Purkinje cell (primary cell): Measurements from ENCODE around the gene CNGA4. TPM values are rescaled to one million over a fixed set of nuclear protein-coding genes. Genes with fewer than 3 reads are reported as not detected.

Experiments used
- polyA plus RNA-seq: library from polyadenylated mRNA; unstranded; fragments of >200 nt; fragmentation: Nextera tagmentation; gene quantifications from 2 replicates; pipeline ENCODE4 v1.2.1, GENCODE V29; 2014

The CNGA4 gene
- not detected in 2 replicates for polyA plus RNA-seq

GRCh38 chr11:6238902-6239301, at the start of gene CNGA4:
Gene CNGA4, plus strand, starts transcription at chr11:6239089. Its CDS starts 118 bp downstream, at chr11:6239207.

GRCh38 chr11:6199174-6199810, 39.6 kb upstream of the CNGA4 start, which contains the start of gene OR52W1:
Gene OR52W1, plus strand, starts transcription at chr11:6199224. Its CDS starts 0 bp downstream, at chr11:6199224.

GRCh38 chr11:6205366-6205765, 33.5 kb upstream of the CNGA4 start, which contains the start of gene C11orf42:
Gene C11orf42, plus strand, starts transcription at chr11:6205557. Its CDS starts 59 bp downstream, at chr11:6205616.

GRCh38 chr11:6234387-6235107, 4.3 kb upstream of the CNGA4 start, which contains the start of gene FHIP1B:
Gene FHIP1B, minus strand, starts transcription at chr11:6234636. Its CDS starts 10,120 bp downstream, at chr11:6224516.

Other genes with a start within 250 kb of the CNGA4 start
- not detected in 2 replicates for gene OR56A4, start 232.1 kb upstream of the CNGA4 start, polyA plus RNA-seq
- not detected in 2 replicates for gene OR56A1, start 208.3 kb upstream of the CNGA4 start, polyA plus RNA-seq
- not detected in 2 replicates for gene OR56B4, start 131.4 kb upstream of the CNGA4 start, polyA plus RNA-seq
- not detected in 2 replicates for gene OR52B2, start 68.8 kb upstream of the CNGA4 start, polyA plus RNA-seq
- gene OR52W1, start 39.9 kb upstream of the CNGA4 start, polyA plus RNA-seq, result not detected in 2 replicates
- not detected in 2 replicates for gene C11orf42, start 33.5 kb upstream of the CNGA4 start, polyA plus RNA-seq
- gene FHIP1B, start 4.5 kb upstream of the CNGA4 start, polyA plus RNA-seq, result 3.9 and 9.0 TPM in 2 replicates
- 5.3 TPM in 1 of 2 replicates, not detected in the other for gene CCKBR, start 20.7 kb downstream of the CNGA4 start, polyA plus RNA-seq
- 0.79 and 3.7 TPM in 2 replicates for gene CAVIN3, start 81.4 kb downstream of the CNGA4 start, polyA plus RNA-seq
- 49.1 and 56.6 TPM in 2 replicates for gene SMPD1, start 151.4 kb downstream of the CNGA4 start, polyA plus RNA-seq
- gene APBB1, start 180.0 kb downstream of the CNGA4 start, polyA plus RNA-seq, result 52.5 and 67.7 TPM in 2 replicates
- gene HPX, start 201.9 kb downstream of the CNGA4 start, polyA plus RNA-seq, result not detected in 2 replicates
- 5.8 and 8.1 TPM in 2 replicates for gene TRIM3, start 234.9 kb downstream of the CNGA4 start, polyA plus RNA-seq
- gene ARFIP2, start 242.2 kb downstream of the CNGA4 start, polyA plus RNA-seq, result 9.2 and 18.9 TPM in 2 replicates
- 33.8 and 37.8 TPM in 2 replicates for gene TIMM10B, start 242.4 kb downstream of the CNGA4 start, polyA plus RNA-seq